GM19467 (cell line): ENCODE measurements around the gene NDUFAF5.

Source experiments
- ATAC-seq: cut with Tn5 transposase; IDR thresholded peaks from one replicate; pipeline ENCODE4 v1.9.1; 2021; ENCODE audit warnings: mild to moderate bottlenecking, moderate library complexity; ENCODE audit not compliant: unreplicated experiment

The NDUFAF5 gene

GRCh38 chr20:13868331-13868730 lies 83.5 kb downstream of the NDUFAF5 start:
- ATAC-seq, result no peak

GRCh38 chr20:13870170-13870748 lies 85.4 kb downstream of the NDUFAF5 start:
- ATAC-seq, result no peak
